Hematopoietic multipotent progenitor cell treated with erythropoietin and hydrocortisone succinate and interleukin-3 and kit ligand, for 6 days (in vitro differentiated cells): Measurements from ENCODE around the gene ZNHIT2.

Experiments
- DNase-seq: peaks from one replicate; pipeline ENCODE4 v3.0.0-alpha.2; 2015

Gene ZNHIT2

DNA sequence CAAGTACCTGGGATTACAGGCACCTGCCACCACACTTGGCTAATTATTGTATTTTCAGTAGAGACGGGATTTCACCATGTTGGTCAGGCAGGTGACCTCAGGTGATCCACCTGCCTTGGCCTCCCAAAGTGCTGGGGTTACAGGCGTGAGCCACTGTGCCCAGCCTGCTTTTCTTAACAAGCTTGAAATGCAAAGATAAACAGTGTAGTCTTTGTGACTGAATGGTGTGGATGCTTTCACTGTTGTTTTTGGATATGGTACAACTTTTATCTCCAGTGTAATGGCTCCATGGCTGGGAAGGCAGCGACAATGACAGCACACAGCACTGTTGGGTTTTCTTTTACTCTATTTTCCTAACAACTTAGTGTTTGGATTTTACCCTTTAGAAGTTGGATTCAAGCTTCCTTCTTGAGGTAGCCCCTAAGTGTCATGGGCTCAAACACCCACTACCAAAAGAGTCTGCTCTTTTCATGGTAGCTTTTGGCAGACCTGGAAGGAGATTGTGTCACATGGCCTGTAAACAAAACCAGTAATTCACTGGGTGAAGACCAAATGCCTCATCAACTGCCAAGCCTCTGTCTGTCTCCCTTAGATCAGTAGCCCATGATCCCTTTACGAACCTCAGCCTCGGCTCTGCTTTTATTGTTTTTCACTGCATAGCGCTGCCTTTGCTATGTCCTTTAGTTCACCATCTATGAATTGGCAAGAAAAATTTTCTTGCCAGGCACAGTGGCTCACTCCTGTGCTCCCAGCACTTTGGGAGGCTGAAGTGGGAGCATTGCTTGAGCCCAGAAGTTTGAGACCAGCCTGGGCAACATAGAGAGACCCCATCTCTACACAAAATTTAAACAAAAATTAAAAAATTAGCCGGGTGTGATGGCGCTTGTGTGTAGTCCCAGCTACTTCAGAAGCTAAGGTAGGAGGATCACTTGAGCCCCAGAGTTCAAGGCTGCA lies 15.1 kb downstream of the ZNHIT2 start:
- DNase-seq, result no peak

- DNase-seq, result peak; percentile 20
Measured at GRCh38 chr11:65100674-65101350, 16.7 kb downstream of the ZNHIT2 start.

GRCh38 chr11:65096926-65097325 lies 20.6 kb downstream of the ZNHIT2 start:
- no peak for DNase-seq

- DNase-seq, result peak; percentile 98
Measured at GRCh38 chr11:65095974-65096806, 21.3 kb downstream of the ZNHIT2 start, which contains the start of gene VPS51. Gene VPS51 (plus strand): TSS chr11:65096214. CDS start chr11:65096251, 37 bp downstream.

GRCh38 chr11:65095427-65095826 lies 22.1 kb downstream of the ZNHIT2 start:
- DNase-seq, result no peak

GRCh38 chr11:65090628-65091027 lies 26.9 kb downstream of the ZNHIT2 start:
- no peak for DNase-seq

DNA sequence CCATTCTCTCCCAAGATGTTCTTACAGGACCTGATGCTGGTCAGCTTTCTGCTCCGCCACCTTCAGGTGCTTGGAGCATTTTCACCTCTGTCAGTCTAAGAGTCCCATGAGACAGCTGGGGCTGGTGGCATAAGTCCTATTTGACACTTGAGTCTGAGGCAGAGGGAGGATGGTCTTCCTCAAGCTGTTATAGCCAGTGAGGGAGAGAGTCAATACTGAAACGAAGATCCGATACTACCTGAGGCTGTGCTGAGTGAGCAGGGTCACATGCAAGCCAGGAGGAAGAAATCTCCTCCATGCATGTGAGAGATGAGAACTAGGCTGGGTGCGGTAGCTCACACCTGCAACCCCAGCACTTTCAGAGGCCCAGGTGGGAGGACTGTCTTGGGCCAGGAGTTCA lies 27.9 kb downstream of the ZNHIT2 start:
- no peak for DNase-seq

- no peak for DNase-seq
Measured at GRCh38 chr11:65087827-65088226, 29.7 kb downstream of the ZNHIT2 start.

GRCh38 chr11:65087216-65087615 lies 30.3 kb downstream of the ZNHIT2 start:
- DNase-seq, result no peak

DNA sequence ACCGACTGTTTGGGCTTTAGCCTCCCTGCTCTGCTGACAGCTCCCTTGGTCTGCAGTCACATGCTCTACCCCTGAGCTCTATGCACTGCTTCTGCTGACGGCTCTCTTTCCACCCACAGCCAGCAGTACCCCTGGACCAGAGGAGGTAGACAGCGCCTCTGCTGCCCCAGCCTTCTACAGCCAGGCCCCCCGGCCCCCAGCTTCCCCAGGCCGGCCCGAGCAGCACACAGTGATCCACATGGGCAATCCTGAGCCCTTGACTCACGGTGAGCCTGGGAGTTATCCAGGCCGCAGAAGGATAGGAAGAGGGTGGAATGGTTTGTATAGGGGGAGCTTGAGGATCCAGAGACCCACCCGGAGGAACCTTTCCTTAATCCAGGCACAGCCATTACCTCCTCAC lies 30.7 kb downstream of the ZNHIT2 start:
- no peak for DNase-seq

DNA sequence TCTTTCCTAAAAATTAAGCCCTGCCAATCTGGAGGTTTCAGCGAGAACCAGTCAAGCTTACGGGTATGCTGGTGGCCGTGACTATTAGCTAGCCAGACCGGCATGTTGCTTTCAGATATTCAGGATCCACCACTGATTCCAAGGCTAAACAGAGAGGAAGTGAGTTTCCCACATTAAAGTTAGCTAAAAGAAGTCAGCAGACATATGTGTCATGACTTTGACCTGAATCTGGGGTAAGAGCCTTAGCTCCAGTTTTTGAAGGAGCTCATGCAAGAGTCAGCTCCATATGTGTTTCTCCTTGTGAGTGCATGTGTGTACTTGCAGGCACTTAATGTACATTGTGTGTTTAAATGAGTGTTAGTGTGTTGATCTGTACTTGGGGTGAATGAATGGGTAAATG lies 32.1 kb downstream of the ZNHIT2 start:
- DNase-seq, result no peak

GRCh38 chr11:65084598-65085375 lies 32.7 kb downstream of the ZNHIT2 start:
- no peak for DNase-seq

GRCh38 chr11:65083834-65084597 lies 33.5 kb downstream of the ZNHIT2 start, which contains the start of the genes CDCA5 and ZFPL1:
Gene CDCA5 (minus strand): TSS chr11:65084040. CDS start chr11:65083978, 62 bp downstream.
Gene ZFPL1 (plus strand): TSS chr11:65084222. CDS start chr11:65084699, 477 bp downstream.
- DNase-seq, result peak; percentile 98

DNA sequence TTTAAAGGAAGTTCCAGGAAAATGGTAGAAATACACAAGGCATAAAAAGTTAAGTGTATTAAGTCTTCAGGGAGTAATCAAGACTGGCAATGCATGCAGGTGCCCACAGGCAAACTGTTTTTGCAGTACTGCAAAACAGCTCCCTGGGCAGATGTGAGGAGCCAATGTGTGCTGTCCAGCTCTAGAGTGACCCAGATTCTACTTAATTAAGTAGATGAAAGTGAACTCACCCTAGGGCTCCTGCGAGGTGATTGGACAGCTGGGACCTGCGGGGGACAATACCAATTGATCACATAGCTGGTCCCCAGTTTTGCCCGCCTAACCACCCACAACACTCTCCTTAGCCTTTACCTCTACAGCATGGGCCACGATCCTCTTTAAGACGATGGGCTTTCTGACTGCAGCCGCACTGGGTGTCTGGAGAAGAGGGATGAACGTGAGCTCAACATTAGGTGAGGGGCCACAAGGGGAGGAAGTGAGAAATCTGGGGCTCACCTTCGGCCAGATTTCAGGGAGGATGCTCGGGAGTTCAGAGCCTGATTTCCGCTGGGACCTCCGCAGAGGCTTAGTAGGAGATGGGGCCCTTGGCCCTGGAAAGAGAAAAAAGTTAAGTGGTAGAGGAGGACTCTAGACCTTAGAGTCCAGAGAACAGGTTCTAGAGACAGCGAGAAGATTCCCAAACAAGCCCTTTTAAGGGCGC lies 34.2 kb downstream of the ZNHIT2 start:
- peak; percentile 24 for DNase-seq

GRCh38 chr11:65078786-65079342 lies 38.6 kb downstream of the ZNHIT2 start:
- no peak for DNase-seq

DNA sequence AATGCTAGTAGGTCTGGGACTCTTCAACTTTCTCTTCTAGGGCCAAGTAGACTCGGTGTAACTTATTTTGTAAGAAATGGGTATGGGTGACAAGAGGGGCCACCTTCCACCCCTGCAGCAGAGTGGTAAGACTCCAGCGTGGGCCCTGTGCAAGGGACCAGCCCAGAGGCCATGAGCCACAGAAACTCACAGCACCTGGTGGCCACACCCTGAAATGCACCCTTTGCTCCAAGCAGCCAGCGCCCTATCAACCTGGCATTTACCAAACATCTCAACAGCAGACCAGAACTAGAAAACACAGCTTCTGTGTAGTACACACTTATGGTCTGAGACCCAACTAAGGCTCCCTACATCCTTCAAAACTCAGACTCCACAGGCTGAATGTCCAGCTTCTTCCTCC lies 39.4 kb downstream of the ZNHIT2 start:
- DNase-seq, result peak; percentile 82

- peak; percentile 19 for DNase-seq
Measured at GRCh38 chr11:65077451-65077850, 40.0 kb downstream of the ZNHIT2 start.

DNA sequence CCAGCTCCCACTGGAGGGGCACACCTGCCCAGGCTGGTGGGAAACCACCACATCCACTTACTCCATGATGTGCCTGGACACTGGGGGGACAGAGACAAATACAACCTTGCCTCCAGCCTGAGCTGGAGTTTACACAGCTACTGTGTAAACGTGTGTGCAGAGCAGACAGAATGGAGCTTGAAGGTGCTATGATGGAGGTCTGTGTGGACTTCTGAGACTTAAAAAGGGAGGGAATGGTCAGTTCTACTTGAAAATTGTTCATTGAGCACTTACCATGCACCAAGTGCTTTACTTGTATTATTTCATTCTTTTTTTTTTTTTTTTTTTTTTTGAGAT lies 44.9 kb downstream of the ZNHIT2 start:
- DNase-seq, result no peak

DNA sequence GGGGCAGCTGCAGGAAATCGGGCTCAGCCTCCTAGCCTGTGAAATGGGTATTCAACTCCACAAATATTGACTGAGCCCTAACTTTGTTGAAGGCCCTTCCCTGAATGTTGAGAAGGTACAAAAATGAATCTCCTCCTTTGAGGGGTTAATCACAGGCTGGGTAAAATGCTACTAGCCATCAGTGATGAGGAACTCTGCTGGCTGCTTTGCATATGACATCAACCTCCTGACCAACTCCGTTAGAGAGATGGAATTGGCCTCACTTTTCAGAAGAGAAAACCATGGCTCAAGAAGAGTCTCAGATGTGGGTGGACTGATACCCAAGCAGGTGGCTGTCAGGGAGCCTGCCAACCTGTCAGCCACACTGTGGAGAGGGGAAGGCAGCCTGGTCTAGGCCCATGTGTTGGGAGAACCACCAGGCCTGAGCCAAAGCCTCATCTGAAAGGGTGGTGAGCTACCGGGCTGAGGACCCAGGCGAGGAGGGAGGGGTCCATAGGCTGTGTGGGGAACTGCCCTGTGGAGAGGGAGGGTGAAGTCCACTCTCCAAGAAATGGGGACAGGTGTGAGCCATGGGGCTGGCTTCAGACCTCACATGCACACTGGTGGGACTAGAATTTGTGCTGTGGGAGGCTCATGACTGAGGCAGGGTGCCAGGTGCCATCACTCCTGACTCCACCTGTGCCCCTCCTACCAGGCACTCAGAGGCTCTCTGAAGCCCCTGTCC lies 45.4 kb downstream of the ZNHIT2 start:
- DNase-seq, result no peak

DNA sequence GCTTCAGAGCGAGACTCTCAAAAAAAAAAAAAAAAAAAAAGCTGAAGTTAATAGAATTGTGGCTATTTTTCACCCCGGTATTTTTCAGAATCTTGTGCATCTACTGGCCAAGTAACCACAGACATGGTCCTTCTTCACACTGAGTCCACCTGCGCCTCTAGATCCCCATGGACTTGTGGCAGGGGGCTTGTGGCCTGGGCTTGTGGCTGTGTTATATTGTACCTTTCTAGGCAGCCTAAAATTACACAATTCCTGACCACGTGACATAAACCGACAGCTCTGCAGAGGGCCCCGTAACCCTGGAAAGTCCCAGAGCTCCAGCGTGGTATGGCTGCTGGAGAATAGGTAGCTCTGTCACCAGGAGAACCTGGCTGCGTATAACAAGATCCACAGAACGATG lies 48.3 kb downstream of the ZNHIT2 start:
- DNase-seq, result peak; percentile 28
